Esophagus mucosa (tissue), 1 donor: Measurements from ENCODE around the gene TSACC. TPM values are rescaled to one million over a fixed set of nuclear protein-coding genes. Genes with fewer than 3 reads are reported as not detected.
"Not testable (repeated sequence)": the region's sequence is repeated elsewhere in the genome, so short reads cannot be mapped to it uniquely, and the experiment has no call there.

Experiments used
- ATAC-seq: fragments of 200-7000 bp; cut with Tn5 transposase; one replicate; pipeline ENCODE4 v1.9.1; 2020
- total RNA-seq: library from RNA; stranded (reverse); gene quantifications from one replicate; pipeline ENCODE4 v1.2.4, GENCODE V29; 2023
- donor health status: DM: yes; HTN: yes; CAD: no.

The TSACC gene
- total RNA-seq, 1 donor from 2014 or later: 0.80 TPM

DNA sequence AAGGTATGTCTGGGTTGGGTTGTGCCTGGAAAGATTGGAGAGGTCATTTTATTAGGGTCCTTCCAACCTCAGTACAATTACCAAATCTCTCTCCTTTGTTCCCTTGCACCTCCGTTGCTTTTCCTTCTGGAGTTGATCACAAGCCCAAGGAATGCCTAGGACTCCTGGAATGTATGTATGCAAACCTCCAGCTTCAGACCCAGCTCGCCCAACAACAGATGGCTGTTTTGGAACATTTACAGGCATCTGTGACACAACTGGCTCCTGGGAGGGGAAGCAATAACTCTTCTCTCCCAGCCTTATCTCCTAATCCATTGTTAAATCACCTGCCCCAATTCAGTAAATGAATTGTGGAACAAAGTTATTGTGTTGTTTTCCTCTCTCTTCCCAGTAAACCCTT, 8.3 kb downstream of the TSACC start:
- no peak for ATAC-seq

DNA sequence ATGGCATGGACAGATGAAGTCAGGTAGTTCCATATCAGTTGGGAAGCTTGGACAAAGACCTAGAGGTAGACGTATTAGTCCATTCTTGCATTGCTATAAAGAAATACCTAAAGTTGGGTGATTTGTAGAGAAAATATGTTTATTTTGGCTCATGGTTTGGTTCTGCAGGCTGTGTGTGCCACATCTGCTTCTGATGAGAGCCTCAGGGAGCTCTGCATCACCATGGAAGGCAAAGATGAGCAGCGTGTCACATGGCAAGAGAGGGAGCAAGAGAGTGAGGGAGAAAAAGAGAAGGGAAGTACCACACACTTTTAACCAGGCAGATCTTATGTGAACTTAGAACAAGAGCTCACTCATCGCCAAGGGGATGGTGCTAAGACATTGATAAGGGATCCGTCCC, 9.0 kb downstream of the TSACC start:
- no peak for ATAC-seq

DNA sequence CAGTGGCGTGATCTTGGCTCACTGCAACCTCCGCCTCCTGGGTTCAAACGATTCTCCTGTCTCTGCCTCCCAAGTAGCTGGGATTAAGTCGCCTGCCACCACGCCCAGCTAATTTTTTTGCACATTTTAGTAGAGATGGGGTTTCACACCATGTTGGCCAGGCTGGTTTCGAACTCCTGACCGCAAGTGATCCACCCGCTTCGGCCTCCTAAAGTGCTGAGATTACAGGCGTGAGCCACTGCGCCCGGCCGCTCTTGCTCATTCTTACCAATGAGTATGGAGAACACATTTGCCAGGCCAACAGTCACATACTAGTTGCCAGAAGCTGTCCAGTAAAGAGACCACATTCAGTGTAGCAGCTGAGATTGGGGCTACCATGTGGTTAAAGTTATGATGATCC, 14.2 kb downstream of the TSACC start:
- ATAC-seq: not testable (repeated sequence)

DNA sequence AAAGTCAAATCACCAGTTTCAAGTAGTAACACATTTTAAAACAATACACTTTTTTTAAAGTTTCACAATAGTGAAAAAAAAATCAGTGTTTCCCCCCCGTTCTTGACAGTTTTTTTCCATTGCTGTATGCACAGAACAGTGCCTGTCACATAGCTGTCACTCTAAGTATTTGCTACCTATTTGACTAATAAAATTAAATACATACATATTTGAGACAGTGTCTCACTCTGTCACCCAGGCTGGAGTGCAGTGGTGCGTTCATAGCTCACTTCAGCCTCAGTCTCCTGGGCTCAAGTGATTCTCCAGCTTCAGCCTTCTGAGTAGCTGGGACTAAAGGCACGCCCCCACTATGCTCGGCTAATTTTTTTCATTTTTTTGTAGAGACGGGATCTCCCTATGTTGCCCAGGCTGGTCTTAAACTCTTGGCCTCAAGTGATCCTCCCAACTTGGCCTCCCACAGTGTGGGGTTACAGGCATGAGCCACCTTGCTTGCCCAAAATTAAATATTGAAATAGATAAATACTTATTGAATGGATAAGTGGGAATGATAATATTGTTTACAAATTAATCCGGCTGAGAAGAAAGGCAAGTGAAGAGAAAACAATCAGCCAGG, 18.0 kb downstream of the TSACC start:
- no peak for ATAC-seq

DNA sequence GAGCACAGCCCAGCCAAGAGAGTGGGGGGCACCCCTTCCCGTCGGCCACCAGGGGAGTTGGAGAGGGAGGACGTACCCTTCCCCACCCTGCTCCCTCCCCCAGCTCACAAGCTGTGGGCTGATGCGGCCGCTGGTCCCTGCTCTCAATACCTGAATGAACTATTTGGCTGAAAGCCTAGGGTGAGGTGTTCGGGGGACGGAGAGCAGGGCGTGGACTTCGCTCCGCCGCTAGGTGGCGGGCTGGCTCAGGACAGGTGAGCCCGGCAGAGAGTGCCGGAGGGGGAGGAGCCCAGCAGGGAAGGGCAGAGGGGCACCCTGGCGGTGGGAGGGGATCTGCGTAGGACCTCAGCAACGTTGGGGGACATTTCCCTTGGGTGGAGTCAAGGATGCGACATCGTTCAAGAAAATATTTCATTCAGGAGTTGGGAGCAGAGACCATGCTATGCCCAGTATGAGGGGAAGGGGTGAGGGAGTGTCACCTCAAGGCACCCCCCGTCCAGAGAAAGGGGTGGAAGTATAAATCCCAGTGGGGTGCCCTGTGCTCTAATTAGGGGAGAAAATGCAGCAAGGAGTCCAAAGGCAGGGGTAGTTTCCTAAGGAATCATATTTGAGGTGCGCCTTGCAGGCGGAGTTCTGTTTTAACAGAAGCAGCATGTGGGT, 18.7 kb downstream of the TSACC start:
- ATAC-seq: peak; percentile 88

DNA sequence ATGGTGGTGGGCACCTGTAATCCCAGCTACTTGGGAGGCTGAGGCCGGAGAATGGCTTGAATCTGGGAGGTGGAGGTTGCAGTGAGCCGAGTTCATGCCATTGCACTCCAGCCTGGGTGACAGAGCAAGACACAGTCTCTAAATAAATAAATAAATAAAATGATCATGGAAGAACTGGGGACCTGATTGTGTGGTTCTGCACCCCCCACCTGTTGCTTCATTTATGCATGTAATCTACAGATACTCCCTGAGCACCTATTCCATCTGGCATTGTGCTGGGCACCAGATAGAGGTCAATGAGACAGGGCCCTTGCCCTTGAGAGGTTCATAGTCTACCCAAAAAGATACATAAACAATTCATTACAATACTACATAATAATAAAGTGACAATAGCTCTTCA, 19.7 kb downstream of the TSACC start:
- no peak for ATAC-seq

DNA sequence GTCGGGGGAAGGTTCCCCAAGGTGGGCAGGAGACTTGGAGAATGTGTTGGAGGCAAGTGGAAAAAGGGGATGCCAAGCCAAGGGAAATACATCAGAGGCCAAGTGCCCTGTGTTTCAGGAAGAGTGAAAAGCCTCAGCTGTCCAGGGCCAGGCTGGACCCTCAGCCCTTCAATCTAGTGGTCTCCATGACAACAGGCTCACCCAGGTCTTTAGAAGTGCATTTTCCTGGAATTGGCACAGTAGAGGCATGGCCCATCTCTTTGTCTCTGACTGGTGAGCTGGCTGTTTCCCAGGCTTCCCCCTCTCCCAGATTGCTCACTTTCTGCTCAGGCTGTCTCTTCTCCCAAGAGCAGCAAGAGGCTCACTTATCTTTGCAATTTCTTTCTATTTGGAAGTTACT, 20.3 kb downstream of the TSACC start:
- no peak for ATAC-seq

DNA sequence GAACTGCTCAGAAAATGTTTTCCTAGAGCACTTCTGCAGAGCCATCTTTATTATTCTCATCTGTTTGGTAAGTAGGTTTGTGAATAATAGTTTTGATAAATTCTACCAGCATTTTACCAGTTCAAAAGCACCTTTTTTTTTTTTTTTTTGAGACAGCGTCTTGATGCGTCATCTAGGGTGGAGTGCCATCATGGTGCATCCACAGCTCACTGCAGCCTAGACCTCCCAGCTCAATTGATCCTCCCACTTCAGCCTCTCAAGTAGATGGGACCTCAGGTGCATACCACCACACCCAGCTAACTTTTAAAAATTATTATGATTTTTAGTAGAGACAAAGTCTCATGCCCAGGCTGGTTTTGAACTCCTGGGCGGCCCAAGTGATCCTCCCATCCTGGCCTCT, 20.9 kb downstream of the TSACC start:
- ATAC-seq: no peak

DNA sequence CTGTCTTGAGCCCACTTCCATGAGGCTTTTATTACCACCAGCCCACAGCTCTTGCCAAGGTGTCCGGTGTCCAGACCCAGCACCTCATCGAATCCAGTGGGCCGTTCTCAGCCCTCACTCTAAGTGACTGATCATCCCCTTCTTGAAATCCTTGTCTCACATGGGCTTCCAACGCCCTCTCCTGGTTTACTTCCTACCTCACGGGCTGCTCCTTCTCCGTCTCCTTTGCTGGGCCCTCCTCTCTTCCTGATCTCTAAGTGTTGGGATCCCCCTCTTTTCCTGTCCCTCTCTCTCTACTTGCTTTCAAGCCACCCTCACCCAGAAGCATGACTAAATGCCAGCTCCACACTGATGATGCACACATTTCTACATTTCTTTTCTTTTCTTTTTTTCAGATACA, 21.6 kb downstream of the TSACC start:
- no peak for ATAC-seq

DNA sequence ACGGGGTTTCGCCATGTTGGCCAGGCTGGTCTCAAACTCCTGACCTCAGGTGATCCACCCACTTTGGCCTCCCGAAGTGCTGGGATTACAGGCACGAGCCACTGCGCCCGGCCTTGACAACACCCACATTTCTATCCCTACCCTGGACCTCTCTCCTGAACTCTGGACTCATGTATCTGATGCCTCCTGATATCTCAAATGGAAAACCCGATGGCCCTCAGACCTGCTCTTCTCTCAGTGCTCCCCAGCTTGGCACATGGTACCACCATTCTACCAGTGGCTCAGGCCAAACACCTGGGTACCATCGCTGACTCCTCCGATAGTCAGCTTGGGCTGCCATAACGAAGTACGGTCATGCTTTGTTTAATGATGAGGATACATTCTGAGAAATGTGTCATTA, 22.2 kb downstream of the TSACC start:
- no peak for ATAC-seq

DNA sequence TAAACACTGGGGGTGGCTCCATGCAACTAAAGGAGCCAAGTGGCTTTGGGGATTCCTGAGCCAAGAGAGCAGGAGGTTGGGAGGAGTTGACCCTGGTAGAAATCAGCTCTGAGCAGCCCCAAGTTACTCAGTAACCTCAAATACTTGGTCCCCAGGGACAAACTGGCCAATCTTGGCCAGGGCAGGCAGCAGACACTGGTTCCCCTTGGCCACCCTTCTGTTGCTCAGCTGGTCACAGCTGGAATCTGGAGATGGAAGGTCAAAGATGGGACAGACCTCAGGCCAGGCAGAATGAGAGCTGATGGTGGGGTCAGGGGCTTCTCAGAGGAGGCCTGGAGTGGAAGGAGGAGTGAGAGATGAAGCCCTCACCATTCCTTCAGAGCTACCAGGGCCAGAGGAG, 27.4 kb downstream of the TSACC start:
- ATAC-seq: no peak

DNA sequence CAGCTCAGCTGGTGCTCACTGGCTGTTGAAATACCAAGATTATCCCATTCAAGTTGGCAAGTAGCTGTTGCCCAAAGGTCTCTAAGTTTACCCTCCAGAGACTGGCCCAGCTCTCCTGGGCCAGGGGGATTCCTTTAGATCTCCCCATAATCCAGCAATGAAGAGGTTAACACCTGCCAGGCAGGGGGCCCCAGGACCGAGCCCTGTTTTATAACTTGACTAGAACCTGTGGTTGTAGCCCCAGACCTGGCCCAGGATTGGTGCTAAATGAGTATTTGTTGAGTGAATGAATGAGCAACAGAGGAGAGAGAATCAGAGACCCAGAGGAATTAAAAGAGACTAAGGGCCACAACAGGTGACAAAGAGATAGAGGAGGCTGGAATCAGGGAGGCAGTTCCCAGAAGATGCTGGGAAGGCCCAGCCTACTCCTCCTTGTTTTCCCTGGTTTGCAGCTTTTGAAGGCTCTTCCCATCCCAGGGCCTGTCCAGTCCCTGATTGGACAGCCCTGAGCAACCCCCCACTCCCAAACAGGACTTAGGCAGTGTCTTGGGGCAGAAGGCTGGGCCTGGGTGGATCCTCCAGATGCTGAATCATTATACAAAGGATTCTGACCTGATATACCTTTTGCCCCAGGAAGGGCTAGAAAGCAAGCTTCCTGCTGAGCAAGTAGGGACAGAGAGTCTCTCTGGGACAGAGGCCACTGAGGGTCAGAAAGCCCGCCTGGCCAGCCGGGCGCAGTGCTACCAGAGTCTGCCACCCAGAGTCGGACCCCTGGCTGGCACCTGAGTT, 28.2 kb downstream of the TSACC start:
- ATAC-seq: peak; percentile 48

DNA sequence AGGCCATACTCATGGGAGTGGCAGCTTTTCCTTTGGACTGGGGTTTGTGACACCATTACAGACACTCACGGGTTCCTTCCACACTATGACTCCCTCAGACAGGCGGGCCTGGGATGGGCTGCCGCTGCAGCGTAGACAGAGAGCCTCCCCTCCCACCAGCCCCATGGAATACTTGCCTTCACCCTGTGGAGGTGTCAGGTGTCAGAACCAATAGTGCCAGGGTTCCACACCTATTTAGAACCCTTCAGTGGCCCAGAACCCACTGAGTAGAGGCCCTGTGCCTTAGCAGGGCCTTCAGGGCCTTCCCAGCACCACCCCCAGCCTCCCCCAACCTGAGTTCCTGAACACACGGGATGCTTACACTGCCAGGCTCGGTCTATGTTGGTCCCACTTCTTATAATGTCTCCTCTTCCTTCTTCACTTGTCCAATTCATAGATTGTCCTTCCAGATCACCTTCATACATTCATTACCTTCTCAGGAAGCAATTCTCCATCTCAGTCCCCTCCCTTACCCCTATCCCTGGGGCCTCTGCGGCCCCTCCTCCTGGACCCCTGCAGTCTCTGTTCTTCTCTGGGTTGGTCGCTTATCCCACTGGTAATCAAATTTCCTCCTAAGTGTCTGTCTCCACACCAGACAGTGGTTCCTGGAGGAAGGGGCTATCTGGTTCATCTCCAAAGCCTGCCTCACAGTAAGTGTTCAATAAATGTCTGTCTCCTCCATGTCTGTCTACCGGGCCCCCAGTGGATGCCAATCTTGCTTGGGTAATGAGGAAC, 29.2 kb downstream of the TSACC start:
- ATAC-seq: peak; percentile 34

DNA sequence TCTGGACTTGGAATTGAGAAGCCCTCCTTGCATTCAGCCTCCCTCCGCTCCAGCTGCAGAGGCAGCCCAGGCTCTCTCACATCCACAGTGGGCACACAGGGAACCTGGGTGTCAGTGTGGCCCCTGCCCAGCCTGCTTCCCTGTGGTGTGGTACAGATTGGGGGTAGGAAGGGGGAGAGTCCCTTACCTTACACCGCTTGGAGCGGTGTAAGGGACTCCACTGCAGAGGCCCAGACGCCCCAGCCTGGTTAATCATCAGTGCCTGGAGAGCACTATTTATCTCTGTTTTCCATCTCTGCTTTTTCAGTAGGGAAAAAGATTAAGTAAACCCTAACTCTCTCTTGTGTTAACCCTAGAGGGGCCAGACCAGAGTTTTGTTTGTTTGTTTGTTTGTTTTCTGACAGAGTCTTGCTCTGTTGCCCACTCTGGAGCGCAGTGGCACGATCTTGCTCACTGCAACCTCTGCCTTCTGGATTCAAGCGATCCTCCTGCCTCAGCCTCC, 29.9 kb downstream of the TSACC start:
- no peak for ATAC-seq

DNA sequence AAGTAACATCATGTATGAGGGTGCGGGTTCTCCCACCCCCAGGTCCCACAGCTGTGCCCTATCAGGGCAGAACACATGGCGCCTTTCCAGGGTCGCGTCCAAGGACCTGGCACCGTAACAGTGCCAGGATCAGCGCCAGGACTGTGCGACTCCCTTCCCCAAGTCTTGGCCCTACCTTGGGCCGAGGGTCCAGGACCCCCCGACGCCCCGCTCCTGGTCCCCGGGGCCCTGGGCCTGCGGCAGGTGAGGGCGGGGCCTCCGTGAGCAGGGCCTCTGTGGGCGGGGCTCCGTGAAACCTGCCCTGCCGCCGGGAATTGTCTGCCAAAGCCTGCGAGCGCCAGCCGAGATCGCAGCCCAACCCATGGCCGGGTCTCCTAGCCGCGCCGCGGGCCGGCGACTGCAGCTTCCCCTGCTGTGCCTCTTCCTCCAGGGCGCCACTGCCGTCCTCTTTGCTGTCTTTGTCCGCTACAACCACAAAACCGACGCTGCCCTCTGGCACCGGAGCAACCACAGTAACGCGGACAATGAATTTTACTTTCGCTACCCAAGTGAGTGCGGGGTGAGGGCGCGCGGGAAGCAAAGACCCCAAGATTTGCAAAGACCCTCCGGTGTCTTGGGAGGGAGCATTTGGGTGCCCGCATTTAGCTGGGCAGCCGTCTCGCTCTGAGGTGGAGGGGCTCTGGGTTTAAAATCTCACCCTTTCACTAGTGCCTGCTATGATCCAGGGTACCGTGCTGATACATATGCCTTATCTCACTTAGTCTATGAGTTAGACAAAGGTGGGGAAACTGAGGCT, 30.8 kb downstream of the TSACC start, which contains the start of gene RHBG:
Gene RHBG (plus strand): TSS at position 323 of the 796 bp plus-strand sequence. CDS start 39 bp downstream, at position 362.
- ATAC-seq: peak; percentile 70

DNA sequence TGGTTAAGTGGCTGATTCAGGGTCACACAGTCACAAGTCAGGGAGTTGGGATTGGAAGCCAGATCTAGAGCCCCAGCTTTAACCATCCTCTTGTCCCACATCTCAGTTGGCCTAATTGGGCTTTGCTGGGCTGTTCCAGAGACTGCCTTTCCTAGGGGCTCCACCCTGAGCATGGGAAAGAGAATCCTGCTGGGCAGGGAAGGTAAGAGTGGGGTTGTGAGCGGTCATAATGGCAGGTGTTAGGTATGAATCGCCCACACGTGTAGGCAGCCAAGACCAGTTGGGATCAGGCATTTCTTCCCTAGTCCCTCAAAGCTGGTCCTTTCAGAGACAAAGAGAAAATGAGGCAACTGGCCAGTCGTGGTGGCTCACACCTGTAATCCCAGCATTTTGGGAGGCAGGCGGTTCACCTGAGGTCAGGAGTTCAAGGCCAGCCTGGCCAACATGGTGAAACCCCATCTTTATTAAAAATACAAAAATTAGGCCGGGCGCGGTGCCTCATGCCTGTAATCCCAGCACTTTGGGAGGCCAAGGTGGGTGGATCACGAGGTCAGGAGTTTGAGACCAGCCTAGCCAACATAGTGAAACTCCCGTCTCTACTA, 31.5 kb downstream of the TSACC start:
- peak; percentile 33 for ATAC-seq

DNA sequence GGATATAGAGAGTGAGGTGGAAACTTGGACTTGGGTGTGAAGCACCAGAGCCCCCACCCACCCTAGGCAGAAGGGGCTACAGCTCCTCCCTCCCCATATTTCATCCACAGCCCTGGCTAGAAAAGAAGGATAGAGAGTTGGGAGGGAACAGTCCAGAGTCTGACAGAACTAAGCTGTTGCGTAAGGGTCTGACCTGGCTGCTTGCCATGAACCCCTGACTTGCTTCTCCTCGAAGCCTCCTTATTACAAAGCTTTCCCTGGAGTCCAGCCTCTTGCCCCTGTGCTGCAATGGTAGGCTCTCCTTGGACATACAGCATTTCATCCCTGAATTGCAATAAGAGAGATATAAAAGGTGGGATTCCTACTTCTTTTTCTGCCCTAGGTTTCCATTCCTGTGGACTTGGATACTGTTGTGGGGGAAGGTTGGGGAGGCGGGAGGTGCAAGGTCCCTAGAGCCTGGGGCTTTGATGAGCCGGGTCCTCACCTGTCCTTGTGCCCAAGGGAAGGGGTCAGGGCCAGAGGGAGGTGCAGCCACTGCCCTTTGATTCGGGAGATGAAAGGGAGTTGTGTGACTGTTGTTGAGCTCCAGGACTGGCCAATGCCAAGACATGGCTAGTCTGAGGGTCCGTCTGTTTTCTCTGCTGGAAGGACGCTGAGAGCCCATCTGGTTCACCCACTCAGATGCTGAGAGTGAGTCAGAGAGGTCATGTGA, 33.4 kb downstream of the TSACC start:
- ATAC-seq: peak; percentile 30

DNA sequence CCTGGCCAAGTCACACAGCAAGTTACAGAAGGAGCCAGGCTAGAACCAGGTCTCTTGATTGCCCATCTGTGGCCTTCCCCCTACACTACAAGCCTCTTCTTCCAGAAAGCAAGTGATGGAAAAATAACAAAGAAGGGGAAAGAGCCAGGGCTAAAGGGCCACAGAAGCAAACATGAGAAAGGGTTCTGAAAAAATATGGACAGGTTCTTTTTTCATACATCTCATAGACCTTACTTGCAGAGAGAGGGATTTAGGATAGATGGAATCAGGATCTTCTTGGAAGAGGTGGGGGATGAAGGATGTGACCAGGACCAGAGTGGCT, 33.9 kb downstream of the TSACC start:
- no peak for ATAC-seq

DNA sequence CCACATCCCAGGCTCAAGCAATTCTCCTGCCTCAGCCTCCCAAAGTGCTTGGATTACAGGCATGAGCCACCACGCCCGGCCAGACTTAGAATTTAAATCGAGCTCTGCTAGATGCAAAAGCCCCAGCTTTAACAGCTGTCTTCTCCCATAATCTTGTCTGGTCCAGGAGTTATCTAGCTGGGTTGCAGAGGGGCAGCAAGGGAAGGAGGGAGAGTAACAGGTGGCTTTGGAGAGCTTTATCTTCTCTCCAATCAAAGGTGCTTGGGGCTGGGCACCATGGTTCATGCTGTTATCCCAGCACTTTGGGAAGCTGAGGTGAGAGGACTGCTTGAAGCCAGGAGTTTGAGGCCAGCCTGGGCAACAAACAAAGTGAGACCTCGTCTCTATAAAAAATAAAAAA, 34.5 kb downstream of the TSACC start:
- ATAC-seq: no peak

DNA sequence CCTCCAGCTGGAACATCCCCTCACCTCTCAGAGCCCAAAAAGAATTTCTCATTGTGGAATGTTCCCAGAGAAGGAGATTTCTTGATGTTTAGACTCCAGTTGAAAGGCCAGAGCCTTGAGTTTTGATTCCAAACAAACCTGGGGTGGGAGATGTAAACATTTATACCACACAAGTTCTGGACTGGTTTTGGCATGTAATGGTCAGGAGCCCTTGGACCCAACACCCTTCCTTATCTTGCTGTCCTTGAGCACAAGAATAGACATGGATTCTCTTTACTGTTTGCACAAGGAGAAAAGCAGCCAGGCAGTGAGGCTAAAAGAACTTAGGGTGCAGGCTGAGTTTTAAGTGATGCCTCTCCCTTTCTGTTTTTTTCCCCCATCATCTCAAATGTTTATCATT, 35.2 kb downstream of the TSACC start:
- ATAC-seq: no peak

DNA sequence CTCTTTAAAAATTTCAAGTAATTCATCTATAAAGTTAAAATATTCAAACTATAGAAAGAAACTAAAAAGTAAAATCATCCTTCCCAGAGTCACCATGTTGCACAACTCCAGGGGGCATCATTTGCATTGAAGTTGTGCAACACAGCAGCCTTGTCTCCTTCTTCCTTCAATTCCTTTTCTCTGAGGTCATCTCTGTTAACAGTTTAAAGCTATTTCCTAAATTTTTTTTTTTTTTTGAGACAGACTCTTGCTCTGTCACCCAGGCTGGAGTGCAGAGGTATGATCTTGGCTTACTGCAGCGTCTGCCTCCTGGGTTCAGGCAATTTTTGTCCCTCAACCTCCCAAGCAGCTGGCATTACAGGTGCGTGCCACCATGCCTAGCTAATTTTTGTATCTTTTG, 37.8 kb downstream of the TSACC start:
- no peak for ATAC-seq
